Suppressor macrophage treated with lipopolysaccharide for 1 hour (primary cell): ENCODE data around the gene HAUS1.
"Not testable (repeated sequence)": the region's sequence is repeated elsewhere in the genome, so short reads cannot be mapped to it uniquely, and the experiment has no call there.

Experiments
- DNase-seq, 3 donors: peaks; one replicate each; pipeline ENCODE4 v3.0.0-alpha.2; 2020 to 2022

The HAUS1 gene

DNA sequence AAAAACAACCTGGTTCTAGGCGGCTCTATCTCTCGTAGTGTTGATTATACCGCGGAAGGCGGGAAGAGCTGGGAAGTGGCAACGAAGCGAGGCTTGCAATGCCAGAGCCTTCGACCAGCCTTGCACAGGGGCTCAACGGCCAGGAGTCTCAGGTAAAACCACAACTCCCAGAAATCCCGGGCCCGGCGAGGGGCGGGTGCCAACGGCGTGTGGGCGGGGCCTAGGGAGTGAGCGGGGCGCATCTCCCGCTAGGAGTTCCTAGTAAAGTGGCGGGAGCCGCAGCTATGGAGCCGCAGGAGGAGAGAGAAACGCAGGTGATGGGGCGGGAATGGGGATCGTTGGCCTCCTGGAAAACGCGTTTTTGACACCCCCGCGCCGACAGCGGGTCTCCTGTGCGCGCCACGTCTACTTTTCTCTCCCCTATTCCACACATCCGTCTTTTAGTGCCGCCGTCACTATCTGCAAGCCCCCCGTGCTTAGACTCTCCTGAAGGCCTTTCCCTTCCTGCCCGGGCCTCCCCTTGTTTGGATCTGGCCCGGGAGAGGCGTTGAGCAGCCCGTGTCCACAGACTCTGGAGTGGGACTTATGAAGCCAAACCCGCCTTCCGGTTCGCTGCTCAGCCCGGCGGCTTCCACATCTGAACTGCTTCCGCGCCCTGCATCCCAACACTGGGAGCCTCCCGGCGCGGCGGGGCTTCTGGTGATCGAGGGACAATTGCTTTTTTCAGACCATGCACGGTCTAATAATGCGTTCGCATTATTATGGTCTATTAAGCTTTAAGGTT, at the start of gene HAUS1:
HAUS1 (plus strand) TSS at position 258 of the 784 bp plus-strand sequence; CDS start at position 285, 27 bp downstream.
- DNase-seq = peak; percentile 83 to 93 (median 83)

DNA sequence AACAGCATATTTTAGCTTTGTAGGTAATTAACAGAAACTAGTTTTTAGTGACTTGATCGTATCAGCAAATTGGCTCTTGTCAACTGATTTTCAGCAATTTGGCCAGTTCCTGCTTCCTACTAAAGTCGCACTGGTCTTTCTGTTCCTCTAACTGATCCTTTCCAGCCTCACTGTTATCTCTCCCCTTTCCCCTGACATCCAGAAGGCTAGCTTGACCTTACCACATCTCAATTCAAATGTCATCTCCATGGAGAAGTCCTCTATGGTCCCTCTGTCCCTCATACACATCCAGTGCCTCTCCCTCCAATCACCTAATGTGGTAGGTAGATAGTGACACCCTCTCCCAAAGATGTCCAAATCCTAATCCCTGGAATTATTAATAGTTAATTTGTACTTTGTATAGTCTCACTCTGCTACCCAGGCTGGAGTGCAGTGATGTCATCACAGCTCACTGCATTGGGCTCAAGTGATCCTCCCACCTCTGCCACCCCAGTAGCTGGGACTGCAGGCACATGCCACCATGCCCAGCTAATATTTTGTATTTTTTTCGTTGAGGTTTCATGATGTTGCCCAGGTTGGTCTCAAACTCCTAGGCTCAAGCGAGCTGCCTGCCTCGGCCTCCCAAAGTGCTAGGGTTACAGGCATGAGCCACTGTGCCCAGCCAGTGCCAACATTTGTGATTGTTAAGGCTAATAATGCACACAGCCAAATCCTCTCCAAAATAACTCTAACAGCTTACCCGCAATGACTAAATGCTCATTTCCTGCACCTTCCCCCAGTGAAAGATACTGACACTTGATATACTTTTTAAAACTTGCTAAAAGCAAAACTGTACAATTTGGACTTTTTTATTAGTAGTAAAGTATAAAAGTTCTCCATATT, 49.0 kb upstream of the HAUS1 start:
- DNase-seq = peak in 2 of 3 donors; percentile 48 to 61

DNA sequence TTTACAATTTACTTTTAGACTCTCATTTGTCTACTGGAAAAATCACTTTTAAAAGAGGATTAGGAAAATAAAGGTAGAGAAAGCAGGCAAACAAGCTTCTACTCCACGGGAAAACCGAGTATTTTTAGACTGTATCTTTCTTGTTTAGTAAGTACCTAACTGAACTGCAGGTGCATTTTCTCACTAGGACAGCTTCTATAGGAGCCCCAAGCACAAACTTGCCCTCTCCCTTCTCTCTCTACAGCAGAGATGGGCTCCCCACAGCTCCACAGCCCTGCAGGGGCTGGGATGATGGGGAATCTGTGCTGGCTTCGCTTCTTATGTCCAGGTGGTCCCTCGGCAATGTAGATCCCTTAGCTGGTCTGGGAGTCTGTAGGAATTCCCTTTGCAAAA, 48.4 kb upstream of the HAUS1 start:
- DNase-seq = no peak

DNA sequence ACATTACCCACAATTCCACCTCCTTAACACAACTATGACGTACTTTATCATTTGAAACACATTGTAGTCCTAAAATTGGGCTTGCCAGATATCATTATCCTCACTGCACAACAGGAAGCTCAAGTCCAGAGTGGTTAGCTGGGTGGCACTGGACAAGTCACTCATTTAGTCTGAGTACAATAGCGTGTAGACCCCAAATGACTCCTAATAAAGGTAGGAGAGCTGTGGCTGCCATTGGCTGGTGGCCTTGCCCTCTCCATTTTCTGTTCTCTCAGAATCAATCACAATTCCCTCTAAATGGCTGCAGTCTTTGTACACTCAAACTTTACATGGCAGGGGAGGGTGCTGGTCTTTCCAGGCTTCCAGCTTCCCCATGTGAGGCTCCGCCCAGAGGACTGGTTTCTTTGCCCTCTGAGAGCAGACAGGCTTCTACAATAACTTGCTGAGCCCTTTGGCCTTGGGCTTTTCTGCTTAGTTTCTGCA, 43.8 kb upstream of the HAUS1 start:
- DNase-seq = peak; percentile 65 to 74 (median 70)

DNA sequence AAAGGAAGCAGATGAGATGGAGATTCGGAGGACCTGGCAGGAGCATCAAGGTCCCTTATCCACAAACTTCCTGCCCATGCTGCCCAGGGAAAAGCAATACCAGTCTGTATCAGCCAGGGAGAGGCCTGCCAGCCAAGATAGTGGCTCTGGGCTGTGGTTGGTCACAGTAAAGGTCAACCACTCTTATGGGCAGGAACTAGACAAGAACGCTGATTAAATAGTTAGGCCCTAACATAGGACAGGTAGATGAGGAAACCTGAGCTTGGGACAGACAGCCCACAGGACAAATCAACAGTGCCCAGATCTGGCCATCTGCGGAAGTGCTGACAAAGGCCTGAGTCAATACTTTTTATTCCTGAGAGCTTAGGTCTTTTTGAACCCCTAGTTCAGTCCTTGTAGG, 42.8 kb upstream of the HAUS1 start:
- no peak for DNase-seq

DNA sequence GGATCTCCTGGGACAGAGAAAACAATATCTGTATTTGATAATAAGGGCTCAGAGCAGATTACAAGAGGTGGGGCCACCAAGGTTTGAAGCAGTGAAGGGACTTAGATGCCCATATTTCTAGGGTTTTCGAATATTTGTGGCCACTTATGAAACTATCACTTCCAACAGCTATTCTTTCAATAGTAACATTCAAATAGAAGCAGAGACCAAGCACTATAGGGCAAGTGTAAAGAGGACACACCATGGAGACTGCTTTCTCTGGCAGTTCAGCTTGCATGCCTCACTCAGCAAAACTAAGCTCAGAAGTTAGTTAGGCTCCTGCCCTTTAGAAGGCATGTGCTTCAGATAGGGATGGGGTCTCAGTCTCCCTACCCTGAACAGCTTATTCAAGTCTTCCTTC, 42.4 kb upstream of the HAUS1 start:
- no peak for DNase-seq

DNA sequence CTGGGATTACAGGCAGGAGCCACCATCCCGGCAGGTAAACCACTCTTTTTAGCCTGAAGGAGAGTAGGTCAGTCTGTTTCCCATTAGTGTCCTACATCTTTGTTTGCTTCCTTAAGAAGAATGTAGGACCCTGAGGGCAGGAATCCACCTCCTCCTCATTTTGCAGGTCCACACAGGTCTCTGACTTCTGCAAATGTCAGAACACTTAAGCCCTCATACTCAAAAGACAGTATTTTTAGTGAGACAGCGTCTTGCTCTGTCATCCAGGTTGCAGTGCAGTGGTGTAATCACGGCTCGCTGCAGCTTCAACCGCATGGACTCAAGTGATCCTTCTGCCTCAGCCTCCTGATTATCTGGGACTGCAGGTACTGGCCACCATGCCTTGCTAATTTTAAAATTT, 41.4 kb upstream of the HAUS1 start:
- no peak for DNase-seq

DNA sequence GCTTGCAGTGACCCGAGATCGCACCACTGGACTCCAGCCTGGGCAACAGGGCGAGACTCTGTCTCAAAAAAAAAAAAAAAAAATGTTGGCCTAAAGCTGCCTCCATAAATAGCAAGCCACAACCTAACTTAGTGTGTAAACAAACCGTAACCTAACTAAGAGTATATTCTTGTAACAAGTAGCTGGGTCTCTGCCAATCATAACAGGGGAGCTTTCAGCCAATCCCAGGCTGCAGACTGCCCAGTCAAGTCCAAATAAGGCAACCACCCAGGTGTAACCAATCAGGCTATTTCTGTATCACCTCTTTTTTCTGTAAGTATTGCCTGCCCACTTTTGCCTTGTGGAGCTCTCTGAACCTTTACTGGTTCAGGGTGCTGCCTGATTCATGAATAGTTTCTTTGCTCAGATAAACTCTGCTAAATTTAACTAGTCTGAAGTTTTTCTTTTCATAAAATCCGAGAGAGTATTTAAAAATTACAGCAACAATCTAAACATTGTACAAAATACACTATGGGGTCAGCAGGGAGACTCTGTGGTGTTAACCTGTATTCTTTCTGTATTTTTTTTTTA, 36.7 kb upstream of the HAUS1 start:
- no peak for DNase-seq

- peak in 2 of 3 donors; percentile 41 to 61 for DNase-seq
Observed at GRCh38 chr18:46068763-46069162, 35.4 kb upstream of the HAUS1 start.

GRCh38 chr18:46069524-46069923, 34.7 kb upstream of the HAUS1 start:
- DNase-seq = no peak

DNA sequence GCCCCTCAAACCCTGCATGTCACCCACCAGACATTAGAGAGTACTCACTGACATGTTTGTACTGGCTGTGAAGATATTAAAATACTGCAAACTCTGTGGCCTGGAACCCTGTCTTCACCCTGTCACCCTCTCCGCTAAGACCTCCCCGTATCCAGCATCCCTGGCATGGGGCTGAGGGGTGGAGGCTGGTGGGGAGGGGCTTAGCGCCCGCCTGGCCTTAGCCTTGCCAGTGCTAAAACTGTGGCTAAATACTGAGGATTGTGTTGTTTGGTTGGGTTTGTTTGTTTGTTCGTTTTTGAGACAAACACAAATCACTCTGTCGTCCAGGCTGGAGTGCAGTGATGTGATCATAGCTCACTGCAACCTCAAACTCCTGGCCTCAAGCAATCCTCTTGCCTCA, 34.0 kb upstream of the HAUS1 start:
- DNase-seq = no peak

- DNase-seq = peak; percentile 64 to 80 (median 70)
Observed at GRCh38 chr18:46070815-46071652, 33.2 kb upstream of the HAUS1 start.

GRCh38 chr18:46071653-46072375, 32.4 kb upstream of the HAUS1 start, which contains the start of gene PSTPIP2:
Gene PSTPIP2, minus strand, starts transcription at chr18:46072260. Its CDS starts 72 bp downstream, at chr18:46072188.
- DNase-seq = peak; percentile 85 to 92 (median 86)

DNA sequence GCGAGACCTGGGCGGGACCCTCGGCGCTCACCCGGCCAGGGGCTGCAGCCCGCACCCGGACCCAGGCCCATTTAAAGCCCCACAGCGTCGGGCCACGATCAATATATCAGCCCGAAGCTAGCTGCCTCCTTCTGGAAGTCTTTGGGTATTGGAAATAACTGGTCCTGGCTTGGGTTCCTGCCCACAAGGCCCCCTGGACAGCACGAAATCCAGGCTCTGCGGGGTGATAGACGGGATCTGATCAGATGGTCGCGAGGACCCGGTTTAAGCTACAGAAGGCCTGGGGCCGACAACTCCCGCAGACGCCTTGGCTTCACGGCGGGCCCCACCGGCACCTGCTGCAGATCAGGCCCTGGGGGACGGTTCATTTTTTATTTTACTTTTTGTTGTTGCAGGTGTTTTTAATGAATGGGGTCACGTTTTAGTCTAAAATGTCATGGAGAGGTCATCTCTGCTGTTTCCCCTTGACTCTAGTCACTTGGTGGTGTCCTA, 31.8 kb upstream of the HAUS1 start:
- no peak for DNase-seq

DNA sequence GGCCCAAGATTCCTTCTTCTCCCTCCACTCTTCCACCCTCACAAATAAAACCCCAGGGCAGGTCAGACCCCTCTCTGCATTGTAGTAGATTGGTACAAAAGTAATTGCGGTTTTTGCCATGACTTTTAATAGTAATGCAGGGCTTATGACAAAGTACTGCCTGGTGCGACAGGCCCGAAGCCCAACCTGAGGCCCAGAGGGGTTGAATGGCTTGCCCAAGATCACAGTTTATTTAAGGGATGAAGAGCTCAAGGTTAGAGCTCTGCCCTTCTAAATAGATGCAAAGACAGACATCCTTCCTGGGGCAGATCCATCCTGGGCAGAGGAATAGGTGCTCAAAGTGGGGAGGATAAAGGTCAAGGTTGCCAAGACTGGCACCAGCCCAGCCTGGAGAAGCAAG, 31.2 kb upstream of the HAUS1 start:
- no peak for DNase-seq

GRCh38 chr18:46073474-46074331, 30.5 kb upstream of the HAUS1 start:
- peak; percentile 82 to 91 (median 86) for DNase-seq

GRCh38 chr18:46079336-46079735, 24.8 kb upstream of the HAUS1 start:
- DNase-seq = no peak

GRCh38 chr18:46080156-46080555, 24.0 kb upstream of the HAUS1 start:
- DNase-seq = no peak

DNA sequence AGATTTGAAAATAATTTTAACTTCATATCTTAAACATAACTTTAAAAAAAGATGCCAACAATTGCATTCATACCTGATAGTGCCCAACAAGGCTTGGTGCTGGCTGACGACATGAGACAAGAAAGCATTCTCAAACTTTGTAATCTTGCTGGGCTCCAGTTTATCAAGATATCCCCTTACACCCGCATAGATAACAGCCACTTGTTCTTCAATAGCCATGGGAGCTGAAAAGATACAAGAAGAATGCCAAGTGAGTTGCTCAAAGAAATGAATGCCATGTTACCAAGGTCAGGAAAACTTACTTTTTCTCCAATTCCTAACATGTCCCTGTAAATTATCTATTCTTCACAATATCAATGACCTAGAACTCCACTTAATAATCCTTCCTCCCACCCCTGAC, 19.8 kb upstream of the HAUS1 start:
- no peak for DNase-seq

- DNase-seq = not testable (repeated sequence)
Observed at GRCh38 chr18:46088501-46088900, 15.7 kb upstream of the HAUS1 start.
